Mesodermal cell (in vitro differentiated cells): ENCODE data around the gene CENPVL2.
"Not testable (repeated sequence)": the region's sequence is repeated elsewhere in the genome, so short reads cannot be mapped to it uniquely, and the experiment has no call there.

ENCODE experiments used
- H3K27ac ChIP-seq: 2 replicates; pipeline ENCODE4 v1.7.0; 2013; ENCODE audit warnings: mild to moderate bottlenecking, low read depth, low read length, moderate library complexity; ENCODE audit not compliant: severe bottlenecking
- H3K36me3 ChIP-seq: 2 replicates; pipeline ENCODE4 v1.7.1; 2013; ENCODE audit warnings: mild to moderate bottlenecking, low read length, moderate library complexity; ENCODE audit not compliant: control insufficient read depth, insufficient read depth
- H3K4me1 ChIP-seq: one replicate; pipeline ENCODE4 v1.7.1; 2013; ENCODE audit warnings: mild to moderate bottlenecking, low read length; ENCODE audit not compliant: insufficient read depth, control insufficient read depth, poor library complexity, severe bottlenecking
- H3K4me3 ChIP-seq: 2 replicates; pipeline ENCODE4 v1.7.0; 2013; ENCODE audit warnings: low read length, control low read depth, mild to moderate bottlenecking; ENCODE audit not compliant: insufficient read depth, poor library complexity, severe bottlenecking; ENCODE audit errors: extremely low read depth
- H3K9me3 ChIP-seq: 2 replicates; pipeline ENCODE4 v1.7.1; 2013; ENCODE audit warnings: mild to moderate bottlenecking, low read length, moderate library complexity; ENCODE audit not compliant: control insufficient read depth
- WGBS, 2 experiments: methylation state at CpG; one replicate each; pipeline ENCODE4 v1.1.5; 2013; ENCODE audit warnings: missing lambda C conversion rate in 2 of 2; ENCODE audit not compliant: insufficient coverage in 2 of 2; 5-methylcytosine and 5-hydroxymethylcytosine counted together

The CENPVL2 gene

DNA sequence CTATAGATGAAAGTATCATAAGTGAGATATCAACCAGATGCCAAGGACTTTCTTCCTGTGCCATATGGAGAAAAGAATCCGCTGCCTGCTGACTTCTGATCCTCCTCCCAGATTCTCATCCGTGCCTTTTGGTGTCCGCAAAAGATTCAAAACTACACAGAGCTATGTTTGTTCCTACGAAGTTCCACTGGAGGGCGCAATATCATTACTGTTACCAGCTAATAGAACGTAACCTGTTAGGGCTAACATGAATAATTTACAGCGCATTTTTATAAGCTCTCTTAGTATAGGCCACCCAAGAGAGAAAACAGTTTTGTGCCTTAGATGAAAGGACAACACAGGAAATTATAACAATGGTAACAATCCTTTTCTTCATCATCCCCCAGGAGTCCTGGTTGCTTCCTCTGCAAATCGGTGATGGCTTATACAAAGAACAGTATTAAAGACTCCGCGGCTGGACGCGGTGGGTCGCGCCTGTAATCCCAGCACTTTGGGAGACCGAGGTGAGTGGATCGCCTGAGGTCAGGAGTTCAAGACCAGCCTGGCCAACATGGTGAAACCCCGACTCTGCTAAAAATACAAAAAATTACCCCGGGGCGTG is 41.1 kb downstream of the CENPVL2 start:
- H3K4me1 ChIP-seq, result peaks cover 7% of the 10 kb centered on the region
- 67 to 74% methylated on average over 3 to 6 of the region's 19 CpGs for WGBS, 2 experiments
- no peak overlapping the region for H3K4me3 ChIP-seq
- H3K27ac ChIP-seq, result no peak overlapping the region
- H3K36me3 ChIP-seq, result no peaks in the 10 kb centered on the region
- no peaks in the 10 kb centered on the region for H3K9me3 ChIP-seq

DNA sequence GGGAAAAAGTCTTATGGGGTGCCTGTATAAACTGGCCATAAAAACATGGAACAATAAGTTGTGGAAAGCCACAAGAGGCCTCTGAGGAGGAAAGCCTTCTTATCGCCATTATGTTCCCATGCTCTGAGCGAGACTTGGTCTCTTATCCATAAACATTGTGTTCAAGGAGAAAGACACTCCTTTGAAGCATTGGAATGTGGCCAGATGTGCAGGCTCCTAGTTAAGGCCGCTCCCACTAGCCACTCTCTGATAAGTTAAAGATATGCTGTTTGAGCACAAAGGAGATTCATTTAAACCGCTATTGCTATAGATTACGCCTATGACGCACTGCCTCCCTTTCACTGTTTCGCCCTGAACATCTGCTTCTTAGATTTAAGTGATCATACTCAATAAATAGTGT is 46.1 kb downstream of the CENPVL2 start:
- not testable (repeated sequence) for H3K4me3 ChIP-seq, H3K36me3 ChIP-seq, H3K27ac ChIP-seq, H3K4me1 ChIP-seq, H3K9me3 ChIP-seq
- 80% methylated on average over 1 of the region's 7 CpGs; no CpG with 5 or more reads in 1 of the 2 experiments for WGBS, 2 experiments
